ENCODE measurements around the gene ZDHHC7. TPM values are rescaled to one million over a fixed set of nuclear protein-coding genes. Genes with fewer than 3 reads are reported as not detected.

ZDHHC7 gene
- total RNA-seq, 4 donors from 2014 or later = 49.8 to 59.2 (median 54.3) TPM

DNA sequence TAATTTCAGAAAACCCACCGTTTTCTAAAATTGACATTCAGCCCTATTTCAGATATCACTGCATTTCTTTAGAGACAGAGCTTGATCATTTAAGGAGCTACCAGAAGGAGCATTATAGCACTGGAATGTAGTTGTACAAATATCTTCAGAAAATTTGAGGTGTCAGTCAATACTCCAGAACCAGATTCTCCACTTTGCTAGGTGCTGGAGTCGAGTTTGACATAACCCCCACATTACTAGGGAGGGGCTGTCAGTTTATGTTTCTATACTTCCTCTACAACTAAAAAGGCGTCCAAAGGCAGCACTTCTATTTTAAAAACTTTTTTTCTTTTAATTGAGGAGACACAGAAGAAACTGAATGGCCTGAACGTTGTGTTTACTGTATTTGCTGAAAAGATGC, 15.4 kb upstream of the ZDHHC7 start:
- WGBS, 2 donors = 39 to 45% methylated on average over 4 of the region's 4 CpGs
- DNase-seq = no peak
- TF ChIP-seq POLR2A (IDR thresholded peaks at IDR 0.05) = no peak
- TF ChIP-seq, protein P1, sequence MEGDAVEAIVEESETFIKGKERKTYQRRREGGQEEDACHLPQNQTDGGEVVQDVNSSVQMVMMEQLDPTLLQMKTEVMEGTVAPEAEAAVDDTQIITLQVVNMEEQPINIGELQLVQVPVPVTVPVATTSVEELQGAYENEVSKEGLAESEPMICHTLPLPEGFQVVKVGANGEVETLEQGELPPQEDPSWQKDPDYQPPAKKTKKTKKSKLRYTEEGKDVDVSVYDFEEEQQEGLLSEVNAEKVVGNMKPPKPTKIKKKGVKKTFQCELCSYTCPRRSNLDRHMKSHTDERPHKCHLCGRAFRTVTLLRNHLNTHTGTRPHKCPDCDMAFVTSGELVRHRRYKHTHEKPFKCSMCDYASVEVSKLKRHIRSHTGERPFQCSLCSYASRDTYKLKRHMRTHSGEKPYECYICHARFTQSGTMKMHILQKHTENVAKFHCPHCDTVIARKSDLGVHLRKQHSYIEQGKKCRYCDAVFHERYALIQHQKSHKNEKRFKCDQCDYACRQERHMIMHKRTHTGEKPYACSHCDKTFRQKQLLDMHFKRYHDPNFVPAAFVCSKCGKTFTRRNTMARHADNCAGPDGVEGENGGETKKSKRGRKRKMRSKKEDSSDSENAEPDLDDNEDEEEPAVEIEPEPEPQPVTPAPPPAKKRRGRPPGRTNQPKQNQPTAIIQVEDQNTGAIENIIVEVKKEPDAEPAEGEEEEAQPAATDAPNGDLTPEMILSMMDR (IDR thresholded peaks at IDR 0.05) = no peak
- Histone ChIP-seq H3K4me3 (replicated peaks in 1 of 3) (peak overlapping the region in 2 of 3 donors; percentile 40 to 78), H3K9me3 (no peaks in the 10 kb centered on the region), H3K36me3 (no peaks in the 10 kb centered on the region), H3K27me3 (no peaks in the 10 kb centered on the region), H3K4me1 (peaks cover 10 to 22% of the 10 kb centered on the region in 2 donors), H3K27ac (peak overlapping the region; percentile 80 to 91 (median 83))
- intact Hi-C loops (cut with DNase I) = no loop called here

DNA sequence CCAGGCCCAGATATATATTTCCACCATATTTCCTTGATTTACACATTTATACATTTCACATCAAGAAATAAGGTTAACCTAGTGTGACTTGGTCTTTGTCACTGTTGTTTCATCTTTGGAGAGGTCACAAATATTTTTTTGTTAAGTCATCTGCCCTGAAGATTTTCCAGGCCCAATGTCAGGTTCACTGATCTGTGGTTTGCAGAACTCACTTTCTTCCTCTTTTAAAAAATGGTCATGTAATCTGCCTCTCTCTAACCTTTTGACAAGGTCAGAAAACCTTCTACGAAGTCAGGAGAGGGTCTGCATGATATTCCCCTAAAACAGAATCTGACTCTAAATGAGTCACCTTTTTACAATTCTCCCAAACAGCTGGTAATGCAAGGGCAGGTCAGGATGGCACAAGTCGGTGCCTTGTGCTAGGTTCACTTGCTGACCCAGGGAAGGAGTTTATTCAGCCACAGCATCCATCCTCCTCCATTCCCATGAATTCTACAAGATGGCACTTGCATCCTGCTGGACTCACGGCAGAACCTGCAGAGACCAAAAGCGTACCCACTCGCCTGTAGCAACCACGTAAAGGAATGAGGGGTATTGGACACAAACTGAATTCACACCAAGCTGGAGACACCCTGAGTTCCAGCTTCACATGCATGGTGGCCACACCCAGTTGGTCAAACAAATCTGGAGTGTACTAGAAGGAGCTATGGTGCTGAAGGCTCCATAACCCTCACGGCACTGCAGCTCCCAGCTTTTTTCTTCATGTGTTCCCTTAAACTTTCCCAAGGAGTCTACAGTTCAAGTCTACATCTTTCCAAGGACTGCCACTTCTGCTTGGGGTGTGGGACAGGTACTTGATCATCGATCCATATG, 14.7 kb upstream of the ZDHHC7 start:
- Histone ChIP-seq H3K9me3 (no peaks in the 10 kb centered on the region), H3K27me3 (no peaks in the 10 kb centered on the region), H3K4me3 (replicated peaks in 1 of 3) (no peak overlapping the region), H3K36me3 (no peaks in the 10 kb centered on the region), H3K4me1 (peaks cover 10 to 22% of the 10 kb centered on the region in 2 donors), H3K27ac (no peak overlapping the region)
- DNase-seq = no peak
- 95 to 97% methylated on average over 8 of the region's 8 CpGs for WGBS, 2 donors
- TF ChIP-seq, protein P1 (IDR thresholded peaks at IDR 0.05) = no peak
- TF ChIP-seq POLR2A (IDR thresholded peaks at IDR 0.05) = no peak
- intact Hi-C loops (cut with DNase I) = no loop called here

DNA sequence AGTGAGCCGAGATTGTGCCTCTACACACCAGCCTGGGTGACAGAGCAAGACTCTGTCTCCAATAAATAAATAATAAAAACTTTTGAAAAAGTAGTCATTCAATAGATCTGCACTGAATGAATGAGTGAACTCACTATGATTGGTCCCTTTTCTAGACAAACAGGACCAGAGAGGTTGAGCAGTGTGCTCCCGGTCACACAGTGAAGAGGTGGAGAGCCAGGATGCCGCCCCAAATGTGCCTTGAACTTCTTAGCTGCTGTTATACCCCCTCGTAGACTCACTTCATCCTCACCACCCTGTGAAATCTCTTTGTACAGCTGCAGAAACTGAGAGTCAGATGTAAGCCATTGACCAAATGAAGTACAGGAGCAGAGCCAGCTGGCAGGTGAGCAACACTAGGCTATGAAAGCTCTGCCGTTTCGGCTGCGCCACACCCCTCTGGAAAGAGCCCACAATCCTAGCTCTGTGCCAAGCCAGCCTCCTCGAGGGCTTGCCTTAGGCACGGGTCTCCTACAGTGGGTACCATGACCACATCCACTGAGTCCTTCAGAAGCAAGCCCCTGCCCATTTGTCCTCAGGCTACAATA, 8.4 kb upstream of the ZDHHC7 start:
- intact Hi-C loops (cut with DNase I) = no loop called here
- DNase-seq = peak; percentile 94 to 96
- H3K9me3 ChIP-seq = no peaks in the 10 kb centered on the region
- no peaks in the 10 kb centered on the region for H3K36me3 ChIP-seq
- TF ChIP-seq, protein P1 (IDR thresholded peaks at IDR 0.05) = no peak
- TF ChIP-seq POLR2A (IDR thresholded peaks at IDR 0.05) = no peak
- H3K4me3 ChIP-seq (replicated peaks in 1 of 3) = no peak overlapping the region
- H3K27ac ChIP-seq = peak overlapping the region; percentile 79 to 89 (median 85)
- H3K4me1 ChIP-seq = peaks cover 13 to 21% of the 10 kb centered on the region in 2 donors
- 24 to 36% methylated on average over 9 of the region's 9 CpGs for WGBS, 2 donors
- no peaks in the 10 kb centered on the region for H3K27me3 ChIP-seq

DNA sequence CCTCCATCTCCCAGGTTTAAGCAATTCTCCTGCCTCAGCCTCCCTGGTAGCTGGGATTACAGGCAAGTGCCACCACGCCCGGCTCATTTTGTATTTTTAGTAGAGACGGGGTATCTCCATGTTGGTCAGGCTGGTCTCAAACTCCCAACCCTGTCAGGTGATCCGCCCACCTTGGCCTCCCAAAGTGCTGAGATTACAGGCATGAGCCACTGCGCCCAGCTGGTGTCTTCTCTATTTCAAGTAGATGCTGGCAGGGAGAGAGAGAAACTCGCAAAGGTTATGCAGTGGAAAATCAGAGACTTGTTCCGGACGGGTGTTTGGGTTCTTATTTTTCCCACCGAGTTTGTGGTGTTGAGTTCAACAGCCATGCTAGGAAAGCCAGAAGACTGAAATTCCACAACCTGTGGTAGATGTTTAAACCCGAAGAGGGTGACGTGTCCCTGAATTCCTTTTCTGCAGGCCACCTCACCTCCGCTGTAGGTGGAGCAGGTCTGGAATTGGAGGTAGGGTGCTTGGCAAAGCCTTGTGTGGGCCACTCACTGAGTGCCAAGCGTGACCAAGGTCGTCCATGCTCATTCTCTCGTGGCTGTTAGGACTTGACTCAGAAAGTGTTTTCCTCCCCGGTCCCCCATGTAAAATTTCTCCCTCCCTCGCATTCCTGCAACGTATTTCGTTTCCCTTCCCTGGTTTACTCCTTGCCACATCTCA, 7.3 kb upstream of the ZDHHC7 start:
- no peak overlapping the region for H3K4me3 ChIP-seq (replicated peaks in 1 of 3)
- peak; percentile 91 to 93 for DNase-seq
- peaks cover 13 to 21% of the 10 kb centered on the region in 2 donors for H3K4me1 ChIP-seq
- WGBS, 2 donors = 49 to 56% methylated on average over 19 of the region's 19 CpGs
- TF ChIP-seq, protein P1 (IDR thresholded peaks at IDR 0.05) = no peak
- peak in 1 of 2 donors; percentile 54 for TF ChIP-seq POLR2A (IDR thresholded peaks at IDR 0.05)
- H3K36me3 ChIP-seq = no peaks in the 10 kb centered on the region
- H3K9me3 ChIP-seq = no peaks in the 10 kb centered on the region
- peak overlapping the region; percentile 79 to 89 (median 85) for H3K27ac ChIP-seq
- intact Hi-C loops (cut with DNase I) = no loop called here
- H3K27me3 ChIP-seq = no peaks in the 10 kb centered on the region

Data from thyroid gland (tissue), 4 donors.